Smooth muscle cell (in vitro differentiated cells): ENCODE results near the gene AIPL1. TPM values are rescaled to one million over a fixed set of nuclear protein-coding genes. Genes with fewer than 3 reads are reported as not detected.

Experiments used
- DNase-seq: peaks from one replicate; lab custom pipeline; 2025; ENCODE audit not compliant: unreplicated experiment; lab: John Stamatoyannopoulos, UW
- H2AFZ ChIP-seq: fragments of 200-600 bp; sonication (generic); 2 replicates; pipeline ENCODE4 v1.6.0; 2016; ENCODE audit warnings: antibody characterized with exemption, low read depth, mild to moderate bottlenecking
- H3F3A ChIP-seq: fragments of 200-600 bp; sonication (generic); 2 replicates; pipeline ENCODE4 v1.6.0; 2017; ENCODE audit warnings: antibody characterized with exemption, low read depth
- H3K27ac ChIP-seq: fragments of 200-600 bp; sonication (generic); 2 replicates; pipeline ENCODE4 v1.5.1; 2016; ENCODE audit warnings: low read depth, mild to moderate bottlenecking
- H3K27me3 ChIP-seq: fragments of 200-600 bp; sonication (generic); 2 replicates; pipeline ENCODE4 v1.6.1; 2016; ENCODE audit warnings: low read depth, mild to moderate bottlenecking
- H3K36me3 ChIP-seq: fragments of 200-600 bp; sonication (generic); 2 replicates; pipeline ENCODE4 v1.5.1; 2016; ENCODE audit warnings: low read depth
- H3K4me1 ChIP-seq: fragments of 200-600 bp; sonication (generic); 2 replicates; pipeline ENCODE4 v1.5.1; 2016; ENCODE audit warnings: low read depth
- H3K4me2 ChIP-seq: fragments of 200-600 bp; sonication (generic); 2 replicates; pipeline ENCODE4 v1.6.0; 2016; ENCODE audit warnings: mild to moderate bottlenecking
- H3K4me3 ChIP-seq: fragments of 200-600 bp; sonication (generic); 2 replicates; pipeline ENCODE4 v1.5.1; 2016; ENCODE audit warnings: mild to moderate bottlenecking
- H3K79me2 ChIP-seq: fragments of 200-600 bp; sonication (generic); 2 replicates; pipeline ENCODE4 v1.6.0; 2016; ENCODE audit warnings: low read depth, mild to moderate bottlenecking
- H3K9ac ChIP-seq: fragments of 200-600 bp; sonication (generic); 2 replicates; pipeline ENCODE4 v1.6.0; 2016; ENCODE audit warnings: low read depth
- H3K9me3 ChIP-seq: fragments of 200-600 bp; sonication (generic); replicated peaks from 2 replicates; pipeline ENCODE4 v1.5.1; 2016; ENCODE audit warnings: low read depth
- H4K20me1 ChIP-seq: fragments of 200-600 bp; sonication (generic); 2 replicates; pipeline ENCODE4 v1.6.0; 2016; ENCODE audit warnings: low read depth
- WGBS: methylation state at CpG from one replicate; pipeline ENCODE4 v1.1.7; 2016; ENCODE audit warnings: low lambda C conversion rate; 5-methylcytosine and 5-hydroxymethylcytosine counted together
- polyA plus RNA-seq: library from polyadenylated mRNA; unstranded; fragments of >200 nt; fragmentation: Nextera tagmentation; extraction: Ambion mirVana; gene quantifications from 2 replicates; pipeline ENCODE4 v1.2.1, GENCODE V29; 2016
- total RNA-seq: library from RNA; depleted of rRNA; stranded (reverse); fragments of >200 nt; gene quantifications from 2 replicates; pipeline ENCODE4 v1.2.3, GENCODE V29; 2014
- TF ChIP-seq, protein P1 (sequence below): fragments of 200-600 bp; sonication (generic); IDR thresholded peaks from 2 replicates; pipeline ENCODE4 v1.5.1; 2017; ENCODE audit warnings: borderline replicate concordance, mild to moderate bottlenecking, antibody characterized with exemption; ENCODE audit not compliant: insufficient read depth, poor library complexity, severe bottlenecking

AIPL1 gene
- total and polyA plus RNA-seq, 2 experiments from 2014 or later: not detected

DNA sequence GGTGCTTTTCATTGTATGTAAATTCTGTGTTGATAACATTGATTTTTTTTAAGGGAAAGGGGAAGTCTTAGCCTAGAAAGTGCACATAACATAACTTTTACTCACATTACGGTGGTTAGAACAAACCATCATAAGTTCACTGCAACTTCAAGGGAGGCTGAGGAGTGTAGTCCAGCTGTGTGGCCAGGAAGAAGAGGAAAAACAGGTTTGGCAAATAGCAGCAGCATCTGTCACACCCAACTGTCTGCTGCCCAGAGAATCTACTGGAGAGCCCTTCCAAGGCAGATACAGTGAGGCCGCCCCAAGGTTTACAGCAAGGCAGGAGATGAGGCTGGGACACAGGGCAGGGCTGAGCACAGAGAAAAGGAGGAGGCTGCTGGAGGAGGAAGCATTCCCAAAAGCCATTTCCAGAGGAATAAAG is 60.6 kb downstream of the AIPL1 start:
- H3F3A ChIP-seq: no peaks in the 10 kb centered on the region
- 23% methylated on average over 2 of the region's 2 CpGs for WGBS
- DNase-seq: no peak
- peak overlapping the region; percentile 72 for H3K4me2 ChIP-seq
- TF ChIP-seq, protein P1, sequence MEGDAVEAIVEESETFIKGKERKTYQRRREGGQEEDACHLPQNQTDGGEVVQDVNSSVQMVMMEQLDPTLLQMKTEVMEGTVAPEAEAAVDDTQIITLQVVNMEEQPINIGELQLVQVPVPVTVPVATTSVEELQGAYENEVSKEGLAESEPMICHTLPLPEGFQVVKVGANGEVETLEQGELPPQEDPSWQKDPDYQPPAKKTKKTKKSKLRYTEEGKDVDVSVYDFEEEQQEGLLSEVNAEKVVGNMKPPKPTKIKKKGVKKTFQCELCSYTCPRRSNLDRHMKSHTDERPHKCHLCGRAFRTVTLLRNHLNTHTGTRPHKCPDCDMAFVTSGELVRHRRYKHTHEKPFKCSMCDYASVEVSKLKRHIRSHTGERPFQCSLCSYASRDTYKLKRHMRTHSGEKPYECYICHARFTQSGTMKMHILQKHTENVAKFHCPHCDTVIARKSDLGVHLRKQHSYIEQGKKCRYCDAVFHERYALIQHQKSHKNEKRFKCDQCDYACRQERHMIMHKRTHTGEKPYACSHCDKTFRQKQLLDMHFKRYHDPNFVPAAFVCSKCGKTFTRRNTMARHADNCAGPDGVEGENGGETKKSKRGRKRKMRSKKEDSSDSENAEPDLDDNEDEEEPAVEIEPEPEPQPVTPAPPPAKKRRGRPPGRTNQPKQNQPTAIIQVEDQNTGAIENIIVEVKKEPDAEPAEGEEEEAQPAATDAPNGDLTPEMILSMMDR: no peak
- no peaks in the 10 kb centered on the region for H3K9me3 ChIP-seq
- H3K36me3 ChIP-seq: no peaks in the 10 kb centered on the region
- no peaks in the 10 kb centered on the region for H3K27me3 ChIP-seq
- H2AFZ ChIP-seq: no peak overlapping the region
- peaks cover 6% of the 10 kb centered on the region for H3K4me1 ChIP-seq
- no peaks in the 10 kb centered on the region for H4K20me1 ChIP-seq
- peak overlapping the region; percentile 1 for H3K4me3 ChIP-seq
- H3K79me2 ChIP-seq: no peaks in the 10 kb centered on the region
- H3K27ac ChIP-seq: peak overlapping the region; percentile 94
- peak overlapping the region; percentile 84 for H3K9ac ChIP-seq

Other genes starting within 250 kb of the AIPL1 start
- 2.2 and 3.5 TPM in 2 replicates for gene PIMREG, start 9.3 kb upstream of the AIPL1 start, total RNA-seq
- 10.3 and 11.7 TPM in 2 replicates for gene PIMREG, start 9.3 kb upstream of the AIPL1 start, polyA plus RNA-seq
- 2.6 and 3.9 TPM in 2 replicates for gene PITPNM3, start 121.4 kb upstream of the AIPL1 start, total RNA-seq
- gene PITPNM3, start 121.4 kb upstream of the AIPL1 start, polyA plus RNA-seq: 2.4 and 3.7 TPM in 2 replicates
- 15.0 and 22.0 TPM in 2 replicates for gene KIAA0753, start 205.6 kb upstream of the AIPL1 start, total RNA-seq
- gene KIAA0753, start 205.6 kb upstream of the AIPL1 start, polyA plus RNA-seq: 4.9 and 6.3 TPM in 2 replicates
- gene TXNDC17, start 205.9 kb upstream of the AIPL1 start, total RNA-seq: 132 and 363 TPM in 2 replicates
- 431 and 468 TPM in 2 replicates for gene TXNDC17, start 205.9 kb upstream of the AIPL1 start, polyA plus RNA-seq
- gene MED31, start 216.5 kb upstream of the AIPL1 start, total RNA-seq: 13.7 and 26.3 TPM in 2 replicates
- 57.5 and 59.1 TPM in 2 replicates for gene MED31, start 216.5 kb upstream of the AIPL1 start, polyA plus RNA-seq
- gene C17orf100, start 216.6 kb upstream of the AIPL1 start, total RNA-seq: 3.3 and 5.5 TPM in 2 replicates
- gene C17orf100, start 216.6 kb upstream of the AIPL1 start, polyA plus RNA-seq: 5.8 and 6.5 TPM in 2 replicates